Endothelial cell of umbilical vein (primary cell): ENCODE results near the gene MITF.

Experiments used
- EZH2 ChIP-seq: IDR thresholded peaks from 2 replicates; pipeline ENCODE4 v1.6.1; 2012; ENCODE audit warnings: borderline replicate concordance, low read depth, mild to moderate bottlenecking, moderate library complexity, low read length, inconsistent platforms; ENCODE audit not compliant: severe bottlenecking
- JUN ChIP-seq: IDR thresholded peaks from 2 replicates; pipeline ENCODE4 v1.6.1; 2011; ENCODE audit warnings: borderline replicate concordance, low read depth; ENCODE audit not compliant: insufficient read length, insufficient read depth
- MAX ChIP-seq: IDR thresholded peaks from 2 replicates; pipeline ENCODE4 v1.6.1; 2011; ENCODE audit not compliant: insufficient read depth, insufficient read length
- MYC ChIP-seq: IDR thresholded peaks from one replicate; pipeline ENCODE4 v1.6.1; 2011; ENCODE audit warnings: mild to moderate bottlenecking, low read depth, low read length
- POLR2A ChIP-seq: IDR thresholded peaks from 2 replicates; pipeline ENCODE4 v1.6.1; 2012; ENCODE audit warnings: low read depth, mild to moderate bottlenecking, control low read depth, low read length
- POLR2AphosphoS5 ChIP-seq: IDR thresholded peaks from 2 replicates; pipeline ENCODE4 v1.6.1; 2012; ENCODE audit warnings: low read depth, mild to moderate bottlenecking, control low read depth, low read length, moderate library complexity; ENCODE audit not compliant: insufficient read depth
- TF ChIP-seq, protein P1 (sequence below), 2 donors: IDR thresholded peaks; 1 replicate in 1 of 2; 2 replicates in 1 of 2; pipeline ENCODE4 v1.5.1; 2011; ENCODE audit warnings: low read length in 2 of 2, mild to moderate bottlenecking in 2 of 2, moderate library complexity in 2 of 2, control low read depth in 1 of 2, inconsistent platforms in 1 of 2, low read depth in 1 of 2; ENCODE audit not compliant: insufficient read depth in 1 of 2; ENCODE audit errors: extremely low read depth in 1 of 2

GRCh38 chr3:69698728-69699127, 40.5 kb upstream of the MITF start:
- TF ChIP-seq, protein P1, sequence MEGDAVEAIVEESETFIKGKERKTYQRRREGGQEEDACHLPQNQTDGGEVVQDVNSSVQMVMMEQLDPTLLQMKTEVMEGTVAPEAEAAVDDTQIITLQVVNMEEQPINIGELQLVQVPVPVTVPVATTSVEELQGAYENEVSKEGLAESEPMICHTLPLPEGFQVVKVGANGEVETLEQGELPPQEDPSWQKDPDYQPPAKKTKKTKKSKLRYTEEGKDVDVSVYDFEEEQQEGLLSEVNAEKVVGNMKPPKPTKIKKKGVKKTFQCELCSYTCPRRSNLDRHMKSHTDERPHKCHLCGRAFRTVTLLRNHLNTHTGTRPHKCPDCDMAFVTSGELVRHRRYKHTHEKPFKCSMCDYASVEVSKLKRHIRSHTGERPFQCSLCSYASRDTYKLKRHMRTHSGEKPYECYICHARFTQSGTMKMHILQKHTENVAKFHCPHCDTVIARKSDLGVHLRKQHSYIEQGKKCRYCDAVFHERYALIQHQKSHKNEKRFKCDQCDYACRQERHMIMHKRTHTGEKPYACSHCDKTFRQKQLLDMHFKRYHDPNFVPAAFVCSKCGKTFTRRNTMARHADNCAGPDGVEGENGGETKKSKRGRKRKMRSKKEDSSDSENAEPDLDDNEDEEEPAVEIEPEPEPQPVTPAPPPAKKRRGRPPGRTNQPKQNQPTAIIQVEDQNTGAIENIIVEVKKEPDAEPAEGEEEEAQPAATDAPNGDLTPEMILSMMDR (IDR thresholded peaks at IDR 0.05; ENCODE audit: extremely low read depth in 1 of 2, insufficient read depth in 1 of 2, low read depth in 1 of 2, low read length in 2 of 2) = no peak
- TF ChIP-seq MAX (no peak), POLR2A (no peak), POLR2AphosphoS5 (no peak), MYC (no peak), EZH2 (no peak), JUN (no peak)
